Measurements from ENCODE around the gene BMPER.

BMPER gene

DNA sequence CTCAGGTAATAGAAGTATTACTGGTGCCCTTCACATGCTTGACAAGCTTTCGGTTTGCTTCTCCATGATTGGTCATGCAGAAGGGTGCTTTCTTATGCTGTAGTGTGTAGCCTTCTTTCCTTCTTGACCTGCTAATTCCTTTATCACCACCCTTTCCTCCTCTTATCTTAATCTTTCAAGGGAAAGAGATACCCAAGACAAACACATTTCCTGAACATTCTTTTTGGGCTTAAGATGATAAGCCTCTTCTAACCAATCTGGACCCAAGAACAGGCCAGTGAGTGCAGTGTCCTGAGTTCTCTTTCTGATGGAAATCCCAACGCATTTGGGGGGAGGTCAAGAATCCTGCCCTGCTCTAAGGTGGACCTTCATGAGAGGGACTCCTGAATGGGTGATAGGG lies 33.8 kb downstream of the BMPER start:
- ATAC-seq = no peak
- TF ChIP-seq ZNF565 (CRISPR knock-in tag; conservative IDR thresholded peaks at IDR 0.05; ENCODE audit: low read depth) (no peak), ZC3H10 (CRISPR knock-in tag; IDR thresholded peaks at IDR 0.05) (no peak), CSDC2 (CRISPR knock-in tag; IDR thresholded peaks at IDR 0.05) (no peak), ZNF70 (CRISPR knock-in tag; IDR thresholded peaks at IDR 0.05) (no peak), GLIS3 (CRISPR knock-in tag; IDR thresholded peaks at IDR 0.05) (no peak)

DNA sequence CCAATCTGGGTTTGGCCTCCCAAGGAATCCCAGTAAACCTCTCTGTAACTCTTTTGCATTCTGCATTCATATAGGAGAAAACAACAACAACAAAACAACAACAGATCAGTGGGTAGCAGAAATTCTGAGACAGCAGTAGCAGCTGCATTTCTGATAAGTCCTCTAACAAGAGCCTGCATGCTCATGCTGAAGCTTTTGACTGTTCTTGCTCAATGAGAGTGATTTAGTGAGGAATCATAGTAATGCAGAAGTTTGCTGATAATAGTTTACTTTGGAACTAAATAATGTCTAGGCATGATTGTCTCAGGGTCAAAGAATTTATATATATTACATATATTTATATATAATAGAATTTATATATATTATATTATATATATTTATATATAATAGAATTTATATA lies 35.2 kb downstream of the BMPER start:
- no peak for ATAC-seq

DNA sequence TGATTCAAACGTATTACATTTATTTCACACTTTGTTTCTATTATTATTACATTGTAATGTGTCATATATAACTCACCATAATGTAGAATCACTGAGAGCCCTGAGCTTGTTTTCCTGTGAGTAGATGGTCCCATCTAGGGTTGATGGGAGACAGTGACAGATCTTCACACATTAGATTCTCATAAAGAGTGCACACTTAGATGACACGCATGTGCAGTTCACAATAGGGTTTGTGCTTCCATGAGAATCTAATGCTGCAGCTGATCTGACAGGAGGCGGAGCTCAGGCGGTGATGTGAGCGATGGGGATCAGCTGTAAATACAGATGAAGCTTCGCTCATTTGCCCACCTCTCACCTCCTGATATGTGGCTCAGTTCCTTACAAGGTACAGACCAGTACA lies 36.1 kb downstream of the BMPER start:
- ATAC-seq = no peak
- no peak for TF ChIP-seq ZNF565 (CRISPR knock-in tag; conservative IDR thresholded peaks at IDR 0.05; ENCODE audit: low read depth)

More for the DNA sequence above, 35.2 kb downstream of the BMPER start:
- TF ChIP-seq ZNF565 (CRISPR knock-in tag; conservative IDR thresholded peaks at IDR 0.05; ENCODE audit: low read depth) (no peak), BACH2 (CRISPR knock-in tag; IDR thresholded peaks at IDR 0.05; ENCODE audit: borderline replicate concordance) (no peak), TOX (CRISPR knock-in tag; IDR thresholded peaks at IDR 0.05; ENCODE audit: borderline replicate concordance) (no peak), ZFP30 (CRISPR knock-in tag; IDR thresholded peaks at IDR 0.05) (no peak), PPARA (CRISPR knock-in tag; IDR thresholded peaks at IDR 0.05; ENCODE audit: borderline replicate concordance) (no peak), ARNTL (CRISPR knock-in tag; IDR thresholded peaks at IDR 0.05; ENCODE audit: borderline replicate concordance, low read depth) (no peak), SNAI2 (CRISPR knock-in tag; IDR thresholded peaks at IDR 0.05) (no peak)
- TF ChIP-seq, protein P1, sequence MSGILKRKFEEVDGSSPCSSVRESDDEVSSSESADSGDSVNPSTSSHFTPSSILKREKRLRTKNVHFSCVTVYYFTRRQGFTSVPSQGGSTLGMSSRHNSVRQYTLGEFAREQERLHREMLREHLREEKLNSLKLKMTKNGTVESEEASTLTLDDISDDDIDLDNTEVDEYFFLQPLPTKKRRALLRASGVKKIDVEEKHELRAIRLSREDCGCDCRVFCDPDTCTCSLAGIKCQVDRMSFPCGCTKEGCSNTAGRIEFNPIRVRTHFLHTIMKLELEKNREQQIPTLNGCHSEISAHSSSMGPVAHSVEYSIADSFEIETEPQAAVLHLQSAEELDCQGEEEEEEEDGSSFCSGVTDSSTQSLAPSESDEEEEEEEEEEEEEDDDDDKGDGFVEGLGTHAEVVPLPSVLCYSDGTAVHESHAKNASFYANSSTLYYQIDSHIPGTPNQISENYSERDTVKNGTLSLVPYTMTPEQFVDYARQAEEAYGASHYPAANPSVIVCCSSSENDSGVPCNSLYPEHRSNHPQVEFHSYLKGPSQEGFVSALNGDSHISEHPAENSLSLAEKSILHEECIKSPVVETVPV (CRISPR knock-in tag; IDR thresholded peaks at IDR 0.05) = no peak
- TF ChIP-seq, protein P2, sequence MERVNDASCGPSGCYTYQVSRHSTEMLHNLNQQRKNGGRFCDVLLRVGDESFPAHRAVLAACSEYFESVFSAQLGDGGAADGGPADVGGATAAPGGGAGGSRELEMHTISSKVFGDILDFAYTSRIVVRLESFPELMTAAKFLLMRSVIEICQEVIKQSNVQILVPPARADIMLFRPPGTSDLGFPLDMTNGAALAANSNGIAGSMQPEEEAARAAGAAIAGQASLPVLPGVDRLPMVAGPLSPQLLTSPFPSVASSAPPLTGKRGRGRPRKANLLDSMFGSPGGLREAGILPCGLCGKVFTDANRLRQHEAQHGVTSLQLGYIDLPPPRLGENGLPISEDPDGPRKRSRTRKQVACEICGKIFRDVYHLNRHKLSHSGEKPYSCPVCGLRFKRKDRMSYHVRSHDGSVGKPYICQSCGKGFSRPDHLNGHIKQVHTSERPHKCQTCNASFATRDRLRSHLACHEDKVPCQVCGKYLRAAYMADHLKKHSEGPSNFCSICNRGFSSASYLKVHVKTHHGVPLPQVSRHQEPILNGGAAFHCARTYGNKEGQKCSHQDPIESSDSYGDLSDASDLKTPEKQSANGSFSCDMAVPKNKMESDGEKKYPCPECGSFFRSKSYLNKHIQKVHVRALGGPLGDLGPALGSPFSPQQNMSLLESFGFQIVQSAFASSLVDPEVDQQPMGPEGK (CRISPR knock-in tag; IDR thresholded peaks at IDR 0.05; ENCODE audit: borderline replicate concordance) = no peak

DNA sequence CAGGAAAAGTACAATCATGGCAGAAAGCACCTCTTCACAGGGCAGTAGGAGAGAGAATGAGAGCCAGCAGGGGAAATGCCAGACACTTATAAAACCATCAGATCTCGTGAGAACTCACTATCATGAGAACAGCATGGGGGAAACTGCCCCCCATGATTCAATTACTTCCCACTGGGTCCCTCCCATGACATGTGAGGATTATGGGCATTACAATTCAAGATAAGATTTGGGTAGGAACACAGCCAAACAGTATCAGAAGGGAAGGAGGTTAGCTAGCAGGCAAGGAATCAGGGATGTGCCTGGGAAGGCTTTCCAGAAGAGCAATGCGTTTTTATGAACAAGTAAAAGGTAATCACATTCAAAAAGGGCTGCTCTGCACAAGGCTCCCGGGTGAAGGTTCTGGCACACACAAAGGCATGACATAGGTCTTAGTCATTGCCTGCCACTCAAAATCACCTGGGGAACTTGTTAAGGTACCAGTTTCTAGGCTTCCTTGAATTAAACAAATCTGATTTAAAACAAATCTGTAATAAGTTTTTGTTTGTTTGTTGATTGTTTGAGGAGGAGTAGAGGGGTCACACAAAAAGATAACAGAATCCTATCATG lies 40.9 kb downstream of the BMPER start:
- TF ChIP-seq ZFP30 (CRISPR knock-in tag; IDR thresholded peaks at IDR 0.05) (no peak), ZNF8 (CRISPR knock-in tag; IDR thresholded peaks at IDR 0.05) (no peak), ZNF70 (CRISPR knock-in tag; IDR thresholded peaks at IDR 0.05) (no peak), ZC3H10 (CRISPR knock-in tag; IDR thresholded peaks at IDR 0.05) (no peak), PPARA (CRISPR knock-in tag; IDR thresholded peaks at IDR 0.05; ENCODE audit: borderline replicate concordance) (no peak), TOX (CRISPR knock-in tag; IDR thresholded peaks at IDR 0.05; ENCODE audit: borderline replicate concordance) (no peak), SNAI2 (CRISPR knock-in tag; IDR thresholded peaks at IDR 0.05) (no peak), OSR1 (CRISPR knock-in tag; IDR thresholded peaks at IDR 0.05) (no peak), ISL1 (CRISPR knock-in tag; IDR thresholded peaks at IDR 0.05) (no peak), RARB (CRISPR knock-in tag; IDR thresholded peaks at IDR 0.05) (no peak), ZFP3 (CRISPR knock-in tag; IDR thresholded peaks at IDR 0.05) (no peak), BACH2 (CRISPR knock-in tag; IDR thresholded peaks at IDR 0.05; ENCODE audit: borderline replicate concordance) (no peak), GLIS3 (CRISPR knock-in tag; IDR thresholded peaks at IDR 0.05) (no peak), ZNF565 (CRISPR knock-in tag; conservative IDR thresholded peaks at IDR 0.05; ENCODE audit: low read depth) (no peak), ARNTL (CRISPR knock-in tag; IDR thresholded peaks at IDR 0.05; ENCODE audit: borderline replicate concordance, low read depth) (no peak), ESRRG (CRISPR knock-in tag; IDR thresholded peaks at IDR 0.05) (no peak)
- TF ChIP-seq, protein P1 (CRISPR knock-in tag; IDR thresholded peaks at IDR 0.05) = no peak
- TF ChIP-seq, protein P2 (CRISPR knock-in tag; IDR thresholded peaks at IDR 0.05; ENCODE audit: borderline replicate concordance) = no peak
- no peak for ATAC-seq

All from SK-N-SH treated with all-trans-retinoic acid at 6 μM for 48 hours (cell line).